Middle frontal gyrus (tissue), 1 donor: ENCODE measurements around the gene CDK2AP2.
A peak's percentile ranks its signal among the peaks of the same experiment; 100 is the strongest.
"Not testable (repeated sequence)": the region's sequence is repeated elsewhere in the genome, so short reads cannot be mapped to it uniquely, and the experiment has no call there.

Experiments
- DNase-seq: peaks from one replicate; pipeline ENCODE4 v3.0.0-alpha.2; 2015; ENCODE audit warnings: low spot score; ENCODE audit errors: extremely low spot score

Gene CDK2AP2

GRCh38 chr11:67489885-67490726, 17.9 kb downstream of the CDK2AP2 start:
- DNase-seq: no peak

- no peak for DNase-seq
Measured at GRCh38 chr11:67489203-67489884, 18.6 kb downstream of the CDK2AP2 start.

- no peak for DNase-seq
Measured at GRCh38 chr11:67486481-67487195, 21.3 kb downstream of the CDK2AP2 start.

- not testable (repeated sequence) for DNase-seq
Measured at GRCh38 chr11:67485873-67486361, 22.0 kb downstream of the CDK2AP2 start.

GRCh38 chr11:67484847-67485311, 23.1 kb downstream of the CDK2AP2 start:
- DNase-seq: no peak

GRCh38 chr11:67483831-67484665, 23.9 kb downstream of the CDK2AP2 start:
- no peak for DNase-seq

GRCh38 chr11:67482827-67483798, 24.8 kb downstream of the CDK2AP2 start, which contains the start of gene AIP:
Gene AIP (plus strand): TSS chr11:67483026. CDS start chr11:67483159, 133 bp downstream.
- peak; percentile 97 for DNase-seq

- DNase-seq: no peak
Measured at GRCh38 chr11:67482275-67482826, 25.6 kb downstream of the CDK2AP2 start.

- DNase-seq: not testable (repeated sequence)
Measured at GRCh38 chr11:67477344-67478050, 30.5 kb downstream of the CDK2AP2 start.

- DNase-seq: not testable (repeated sequence)
Measured at GRCh38 chr11:67476692-67477091, 31.3 kb downstream of the CDK2AP2 start.

GRCh38 chr11:67472882-67473281, 35.1 kb downstream of the CDK2AP2 start:
- DNase-seq: no peak

GRCh38 chr11:67470337-67471002, 37.5 kb downstream of the CDK2AP2 start:
- DNase-seq: no peak

GRCh38 chr11:67469508-67469811, 38.5 kb downstream of the CDK2AP2 start:
- DNase-seq: no peak

GRCh38 chr11:67468759-67469507, 39.0 kb downstream of the CDK2AP2 start, which contains the start of gene TMEM134:
Gene TMEM134 (minus strand): TSS chr11:67469251. CDS start chr11:67469192, 59 bp downstream.
- DNase-seq: peak; percentile 90

GRCh38 chr11:67468456-67468758, 39.6 kb downstream of the CDK2AP2 start:
- DNase-seq: no peak

- peak; percentile 7 for DNase-seq
Measured at GRCh38 chr11:67468056-67468455, 39.9 kb downstream of the CDK2AP2 start.

- DNase-seq: no peak
Measured at GRCh38 chr11:67466962-67467771, 40.8 kb downstream of the CDK2AP2 start.
